Chondrocyte (in vitro differentiated cells): ENCODE results near the gene PTPRK. TPM values are rescaled to one million over a fixed set of nuclear protein-coding genes. Genes with fewer than 3 reads are reported as not detected.

Source experiments
- DNase-seq: peaks from one replicate; pipeline ENCODE4 v3.0.0; 2021; ENCODE audit warnings: mixed read lengths, low spot score
- H3K27ac Mint-ChIP-seq: one replicate; pipeline ENCODE4 v1.8.0; 2021; ENCODE audit warnings: mild to moderate bottlenecking, moderate library complexity, mixed read lengths; ENCODE audit not compliant: unreplicated experiment
- H3K27me3 Mint-ChIP-seq: 2 replicates; pipeline ENCODE4 v1.8.0; 2021; ENCODE audit warnings: low read depth, mixed read lengths
- H3K36me3 Mint-ChIP-seq: 2 replicates; pipeline ENCODE4 v1.8.0; 2021; ENCODE audit warnings: low read depth, mixed read lengths
- H3K4me1 Mint-ChIP-seq: 2 replicates; pipeline ENCODE4 v1.8.0; 2021; ENCODE audit warnings: low read depth, mild to moderate bottlenecking, mixed read lengths
- H3K4me3 Mint-ChIP-seq: one replicate; pipeline ENCODE4 v1.8.0; 2021; ENCODE audit warnings: mild to moderate bottlenecking, moderate library complexity, mixed read lengths; ENCODE audit not compliant: unreplicated experiment
- H3K9me3 Mint-ChIP-seq: 2 replicates; pipeline ENCODE4 v1.8.0; 2021; ENCODE audit warnings: low read depth, mixed read lengths
- CTCF ChIP-seq: fragments of 200-600 bp; sonication (generic); IDR thresholded peaks from 2 replicates; pipeline ENCODE4 v1.5.0; 2021; ENCODE audit warnings: antibody characterized with exemption, mild to moderate bottlenecking, moderate library complexity
- total RNA-seq: library from RNA; stranded (reverse); gene quantifications from 3 replicates; pipeline ENCODE4 v1.2.1, GENCODE V29; 2021

PTPRK gene
- total RNA-seq, 1 donor from 2014 or later, result 63.3 TPM

- TF ChIP-seq CTCF, result no peak
- H3K4me1 Mint-ChIP-seq, result peaks cover 33% of the 10 kb centered on the region
- no peak for DNase-seq
- no peaks in the 10 kb centered on the region for H3K27me3 Mint-ChIP-seq
- no peak overlapping the region for H3K4me3 Mint-ChIP-seq
- H3K36me3 Mint-ChIP-seq, result no peaks in the 10 kb centered on the region
- H3K27ac Mint-ChIP-seq, result no peak overlapping the region
- no peaks in the 10 kb centered on the region for H3K9me3 Mint-ChIP-seq
Observed at GRCh38 chr6:128238225-128238624, 282.2 kb downstream of the PTPRK start.

DNA sequence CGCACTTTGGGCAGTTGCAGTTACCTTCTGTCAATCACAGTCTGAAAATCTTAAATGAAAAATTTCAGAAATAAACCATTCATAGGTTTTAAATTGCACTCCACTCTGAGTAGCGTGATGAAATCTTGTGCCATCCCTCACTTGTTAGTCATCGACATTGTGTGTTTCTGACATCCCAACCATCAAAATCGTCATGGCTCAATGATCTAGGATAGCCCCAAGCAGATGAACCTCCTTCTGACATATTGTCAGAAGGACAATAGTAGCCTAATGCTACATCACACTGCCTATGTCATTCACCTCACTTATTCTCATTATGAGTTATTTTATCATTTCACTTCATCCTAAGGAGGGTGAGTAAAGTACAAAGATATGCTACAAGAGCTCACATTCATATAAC, 284.8 kb downstream of the PTPRK start:
- no peak for DNase-seq
- Mint-ChIP-seq H3K27me3 (no peaks in the 10 kb centered on the region), H3K27ac (peak overlapping the region; percentile 46), H3K4me3 (no peak overlapping the region), H3K36me3 (no peaks in the 10 kb centered on the region), H3K4me1 (peaks cover 19% of the 10 kb centered on the region), H3K9me3 (no peaks in the 10 kb centered on the region)
- no peak for TF ChIP-seq CTCF

DNA sequence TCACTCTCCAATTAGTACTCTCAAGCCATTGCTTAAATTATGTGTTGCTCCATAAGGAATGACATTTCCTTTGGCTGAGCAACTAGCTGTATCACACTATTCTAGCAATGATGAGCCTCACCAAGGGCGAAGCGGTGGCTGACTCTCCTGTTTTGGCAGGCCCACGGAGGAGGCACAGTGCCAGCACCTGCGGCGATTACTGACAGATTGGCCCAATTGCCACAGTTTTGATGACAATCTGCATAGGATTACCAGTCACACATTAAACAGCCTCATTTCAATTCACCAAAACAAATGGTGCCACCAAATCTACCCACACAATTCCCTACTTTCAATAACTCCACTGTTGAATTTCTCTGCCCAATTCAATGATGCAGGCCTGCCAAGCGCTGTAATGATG, 286.9 kb downstream of the PTPRK start:
- H3K27ac Mint-ChIP-seq, result no peak overlapping the region
- TF ChIP-seq CTCF, result no peak
- H3K27me3 Mint-ChIP-seq, result no peaks in the 10 kb centered on the region

DNA sequence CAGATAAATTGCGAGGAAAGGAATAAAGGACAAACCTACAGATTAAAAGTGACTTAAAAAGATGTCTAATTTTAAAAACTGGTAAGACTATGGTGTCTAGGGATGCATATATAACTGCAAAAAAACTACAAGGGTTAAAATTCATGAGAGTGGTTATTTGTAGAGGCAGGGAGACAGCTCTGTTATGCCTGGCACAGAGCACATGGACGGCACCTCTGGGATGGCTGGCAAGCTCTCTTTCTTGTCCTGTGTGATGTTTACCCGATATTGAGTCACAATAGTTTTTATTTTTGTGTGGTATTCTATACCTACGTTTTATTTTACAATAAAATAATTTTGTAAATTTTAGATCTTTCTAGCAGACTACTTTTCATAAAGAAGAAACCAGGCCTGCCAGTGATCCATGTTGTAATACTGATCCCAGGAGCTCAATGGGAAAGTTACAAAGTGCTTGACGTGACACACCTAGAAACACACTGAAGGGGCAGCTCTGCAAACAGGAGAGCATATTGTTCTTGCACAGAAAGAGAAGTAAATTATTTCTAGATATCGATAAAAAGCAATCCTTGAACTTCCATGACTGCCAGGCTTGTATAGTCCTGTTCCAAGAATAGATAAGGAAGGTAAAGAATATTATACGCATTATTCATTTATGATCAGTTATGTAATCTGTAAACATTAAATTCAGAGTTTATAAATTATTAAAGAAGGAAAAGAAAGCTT, 290.0 kb downstream of the PTPRK start:
- Mint-ChIP-seq H3K4me3 (no peak overlapping the region), H3K27ac (no peak overlapping the region), H3K27me3 (no peaks in the 10 kb centered on the region), H3K36me3 (peaks cover 1% of the 10 kb centered on the region), H3K4me1 (peaks cover 1% of the 10 kb centered on the region), H3K9me3 (no peaks in the 10 kb centered on the region)
- DNase-seq, result no peak
- no peak for TF ChIP-seq CTCF

More for the DNA sequence above, 286.9 kb downstream of the PTPRK start:
- DNase-seq, result no peak
- Mint-ChIP-seq H3K36me3 (peaks cover 1% of the 10 kb centered on the region), H3K4me3 (no peak overlapping the region), H3K4me1 (peaks cover 3% of the 10 kb centered on the region), H3K9me3 (no peaks in the 10 kb centered on the region)

GRCh38 chr6:128225612-128226011, 294.8 kb downstream of the PTPRK start:
- Mint-ChIP-seq H3K36me3 (peaks cover 1% of the 10 kb centered on the region), H3K27me3 (no peaks in the 10 kb centered on the region), H3K27ac (no peak overlapping the region), H3K4me1 (no peaks in the 10 kb centered on the region), H3K4me3 (no peak overlapping the region), H3K9me3 (no peaks in the 10 kb centered on the region)
- no peak for DNase-seq
- no peak for TF ChIP-seq CTCF
